Body of pancreas (tissue), 4 donors: ENCODE results near the gene ARF6.

Source experiments
- POLR2A ChIP-seq, 3 donors: fragments of 450-650 bp; IDR thresholded peaks; one replicate each; pipeline ENCODE4 v1.6.1; 2016; ENCODE audit warnings: antibody characterized with exemption in 3 of 3, mild to moderate bottlenecking in 2 of 3
- TF ChIP-seq, protein P1 (sequence below), 7 experiments: fragments of 450-650 bp in 4 of 7; fragments of 200-600 bp in 3 of 7; sonication (generic) in 3 of 7; IDR thresholded peaks; one replicate each; pipeline ENCODE4 v1.5.1; 2016 to 2019; ENCODE audit warnings: antibody characterized with exemption in 7 of 7

DNA sequence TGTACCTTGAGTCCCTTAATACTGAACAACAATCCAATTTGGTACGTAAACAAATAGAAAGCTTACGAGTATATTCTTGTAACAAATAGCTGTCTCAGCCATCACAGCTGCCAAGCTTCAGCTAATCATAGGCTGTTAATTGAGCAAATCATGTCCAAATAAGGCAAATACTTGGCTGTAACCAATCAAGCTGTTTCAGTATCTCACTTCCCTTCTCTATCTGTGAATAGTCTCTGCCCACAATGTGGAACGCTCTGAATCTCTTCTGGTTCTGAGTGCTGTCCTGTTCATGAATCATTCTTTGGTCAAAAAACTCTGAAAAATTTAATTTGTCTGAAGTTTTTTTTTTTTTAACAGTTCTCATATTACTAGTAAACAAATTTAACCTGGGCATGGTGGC is 34.5 kb upstream of the ARF6 start:
- TF ChIP-seq, protein P1, sequence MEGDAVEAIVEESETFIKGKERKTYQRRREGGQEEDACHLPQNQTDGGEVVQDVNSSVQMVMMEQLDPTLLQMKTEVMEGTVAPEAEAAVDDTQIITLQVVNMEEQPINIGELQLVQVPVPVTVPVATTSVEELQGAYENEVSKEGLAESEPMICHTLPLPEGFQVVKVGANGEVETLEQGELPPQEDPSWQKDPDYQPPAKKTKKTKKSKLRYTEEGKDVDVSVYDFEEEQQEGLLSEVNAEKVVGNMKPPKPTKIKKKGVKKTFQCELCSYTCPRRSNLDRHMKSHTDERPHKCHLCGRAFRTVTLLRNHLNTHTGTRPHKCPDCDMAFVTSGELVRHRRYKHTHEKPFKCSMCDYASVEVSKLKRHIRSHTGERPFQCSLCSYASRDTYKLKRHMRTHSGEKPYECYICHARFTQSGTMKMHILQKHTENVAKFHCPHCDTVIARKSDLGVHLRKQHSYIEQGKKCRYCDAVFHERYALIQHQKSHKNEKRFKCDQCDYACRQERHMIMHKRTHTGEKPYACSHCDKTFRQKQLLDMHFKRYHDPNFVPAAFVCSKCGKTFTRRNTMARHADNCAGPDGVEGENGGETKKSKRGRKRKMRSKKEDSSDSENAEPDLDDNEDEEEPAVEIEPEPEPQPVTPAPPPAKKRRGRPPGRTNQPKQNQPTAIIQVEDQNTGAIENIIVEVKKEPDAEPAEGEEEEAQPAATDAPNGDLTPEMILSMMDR (IDR thresholded peaks at IDR 0.05), result no peak
- TF ChIP-seq POLR2A (IDR thresholded peaks at IDR 0.05), result no peak
